Spleen (tissue), 7 donors: ENCODE data around the gene KIDINS220.

Experiments used
- POLR2A ChIP-seq, 3 donors: fragments of 450-650 bp; IDR thresholded peaks; one replicate each; pipeline ENCODE4 v1.5.1; 2017; ENCODE audit warnings: antibody characterized with exemption in 3 of 3, mild to moderate bottlenecking in 1 of 3
- POLR2AphosphoS5 ChIP-seq, 3 donors: sonication (generic); formaldehyde crosslinking; IDR thresholded peaks; one replicate each; pipeline ENCODE4 v1.5.1; 2017; ENCODE audit warnings: antibody characterized with exemption in 3 of 3
- TF ChIP-seq, protein P1 (sequence below), 11 experiments: fragments of 200-600 bp in 7 of 11; fragments of 450-650 bp in 4 of 11; sonication (generic) in 4 of 11; IDR thresholded peaks in 8 of 11; conservative IDR thresholded peaks in 3 of 11; 1 replicate in 7 of 11; 2 replicates in 4 of 11; pipeline versions ENCODE4 v1.4.0 to v1.8.0; 2016 to 2021; ENCODE audit warnings: antibody characterized with exemption in 11 of 11, inconsistent platforms in 4 of 11, mild to moderate bottlenecking in 1 of 11
- donor health status: DM: no; HTN: no; CAD: no; lungs with moderate emphysema.
- donor health status: DM: no; HTN: no; CAD: no.
- donor health status: DM: no; HTN: no; CAD: no.

GRCh38 chr2:8861797-8862196, 24.4 kb upstream of the KIDINS220 start:
- TF ChIP-seq, protein P1, sequence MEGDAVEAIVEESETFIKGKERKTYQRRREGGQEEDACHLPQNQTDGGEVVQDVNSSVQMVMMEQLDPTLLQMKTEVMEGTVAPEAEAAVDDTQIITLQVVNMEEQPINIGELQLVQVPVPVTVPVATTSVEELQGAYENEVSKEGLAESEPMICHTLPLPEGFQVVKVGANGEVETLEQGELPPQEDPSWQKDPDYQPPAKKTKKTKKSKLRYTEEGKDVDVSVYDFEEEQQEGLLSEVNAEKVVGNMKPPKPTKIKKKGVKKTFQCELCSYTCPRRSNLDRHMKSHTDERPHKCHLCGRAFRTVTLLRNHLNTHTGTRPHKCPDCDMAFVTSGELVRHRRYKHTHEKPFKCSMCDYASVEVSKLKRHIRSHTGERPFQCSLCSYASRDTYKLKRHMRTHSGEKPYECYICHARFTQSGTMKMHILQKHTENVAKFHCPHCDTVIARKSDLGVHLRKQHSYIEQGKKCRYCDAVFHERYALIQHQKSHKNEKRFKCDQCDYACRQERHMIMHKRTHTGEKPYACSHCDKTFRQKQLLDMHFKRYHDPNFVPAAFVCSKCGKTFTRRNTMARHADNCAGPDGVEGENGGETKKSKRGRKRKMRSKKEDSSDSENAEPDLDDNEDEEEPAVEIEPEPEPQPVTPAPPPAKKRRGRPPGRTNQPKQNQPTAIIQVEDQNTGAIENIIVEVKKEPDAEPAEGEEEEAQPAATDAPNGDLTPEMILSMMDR (IDR thresholded peaks at IDR 0.05 in 8 of 11, conservative IDR thresholded peaks at IDR 0.05 in 3 of 11) = no peak
- TF ChIP-seq POLR2A (IDR thresholded peaks at IDR 0.05) = no peak
- no peak for TF ChIP-seq POLR2AphosphoS5 (IDR thresholded peaks at IDR 0.05)
